Heart left ventricle (tissue), 16 donors: ENCODE results near the gene CASZ1. TPM values are rescaled to one million over a fixed set of nuclear protein-coding genes. Genes with fewer than 3 reads are reported as not detected.

Experiments
- ATAC-seq, 4 donors: fragments of 200-7000 bp; cut with Tn5 transposase; one replicate each; pipeline ENCODE4 v1.9.1; 2020 to 2022; ENCODE audit warnings: moderate library complexity in 4 of 4, mild to moderate bottlenecking in 3 of 4, moderate number of reproducible peaks in 1 of 4
- DNase-seq, 5 donors: peaks; one replicate each; pipeline ENCODE4 v3.0.0-alpha.2; 2020
- H3K27ac ChIP-seq, 12 donors: fragments of 200-600 bp; sonication (generic) in 4 of 12; one replicate each; pipeline versions ENCODE4 v1.5.0 to v1.8.0; 2016 to 2022; ENCODE audit warnings: mild to moderate bottlenecking in 2 of 12
- H3K27me3 ChIP-seq, 9 donors: fragments of 200-600 bp; sonication (generic) in 2 of 9; one replicate each; pipeline versions ENCODE4 v1.5.1 to v1.8.0; 2016 to 2022; ENCODE audit warnings: mild to moderate bottlenecking in 3 of 9
- H3K36me3 ChIP-seq, 9 donors: fragments of 200-600 bp; sonication (generic) in 2 of 9; one replicate each; pipeline versions ENCODE4 v1.5.0 to v1.8.0; 2018 to 2022; ENCODE audit warnings: mild to moderate bottlenecking in 2 of 9
- H3K4me1 ChIP-seq, 12 donors: fragments of 200-600 bp; sonication (generic) in 4 of 12; one replicate each; pipeline versions ENCODE4 v1.5.0 to v1.8.0; 2016 to 2022; ENCODE audit warnings: mild to moderate bottlenecking in 3 of 12
- H3K4me3 ChIP-seq, 12 donors: fragments of 200-600 bp; sonication (generic) in 4 of 12; one replicate each; pipeline versions ENCODE4 v1.5.0 to v1.8.0; 2017 to 2022; ENCODE audit warnings: mild to moderate bottlenecking in 9 of 12, moderate library complexity in 4 of 12
- H3K9me3 ChIP-seq, 12 donors: fragments of 200-600 bp; sonication (generic) in 4 of 12; one replicate each; pipeline versions ENCODE4 v1.5.0 to v1.8.0; 2016 to 2022; ENCODE audit warnings: mild to moderate bottlenecking in 1 of 12
- CTCF ChIP-seq, 12 donors: fragments of 200-600 bp; sonication (generic) in 4 of 12; IDR thresholded peaks; one replicate each; pipeline versions ENCODE4 v1.5.0 to v1.8.0; 2018 to 2022; ENCODE audit warnings: antibody characterized with exemption in 12 of 12, mild to moderate bottlenecking in 5 of 12
- POLR2A ChIP-seq, 2 donors: fragments of 450-650 bp; IDR thresholded peaks; one replicate each; pipeline ENCODE4 v1.6.1; 2017; ENCODE audit warnings: antibody characterized with exemption in 2 of 2, mild to moderate bottlenecking in 2 of 2, moderate library complexity in 2 of 2
- WGBS, 4 donors: extraction: QIAGEN DNeasy Blood & Tissue Kit in 2 of 4; methylation state at CpG; one replicate each; pipeline versions ENCODE4 v1.1.5 to v1.1.7; 2013 to 2018; 5-methylcytosine and 5-hydroxymethylcytosine counted together
- intact Hi-C, 10 donors: fragments of 100-400 bp; cut with DNase I; formaldehyde crosslinking; loops; one replicate each; pipeline versions ENCODE4 v1.11.1 to v1.14.2; 2022
- polyA plus RNA-seq, 2 donors: library from polyadenylated mRNA; stranded (reverse); fragments of 200-250 nt; gene quantifications; one replicate each; pipeline ENCODE4 v1.2.3, GENCODE V29; 2013
- total RNA-seq, 9 donors: library from RNA; depleted of rRNA in 2 of 9; stranded (reverse); fragments of >200 nt in 2 of 9; fragmentation: NEBNext Ultra II Directional in 3 of 9; extraction: Animal tissue kit (Norgen Biotek cat#: 25700) in 3 of 9; gene quantifications; one replicate each; pipeline versions ENCODE4 v1.1.0 to v1.2.4, GENCODE V29; 2016 to 2023
- donor health status: ischemic (EF 13 %, LVEDD 7.1; RV severe dilation, severe dysfunction).
- donor health status: healthy with polysubstance abuse.
- donor health status: DM: no; HTN: yes; CAD: no.
- donor health status: DM: no; HTN: no; CAD: no.
- donor health status: ischemic (EF 25% LVEDD 6.9; RV normal size, moderate dysfunction).
- donor health status: ischemic (EF 25% LVEDD 5.7; RV mildly dilated, moderate dysfunction).
- donor health status: healthy.
- donor health status: DM: yes; HTN: yes; CAD: no.
- donor health status: ischemic (EF 35%, LVEDD 5.7; RV mildly dilated, moderate dysfunction).
- donor health status: nonischemic (EF 11% LVEDD 7.7; RV severe dilation, severe dysfunction).
- donor health status: DM: yes; HTN: yes; CAD: no.
- donor health status: PGD.
- donor health status: ischemic (EF 29% LVEDD 5.4; RV normal size, mild dysfunction).
- donor health status: nonischemic (EF 23%, LVEDD 6.1; RV moderate dilation, normal function).

Gene CASZ1
- total and polyA plus RNA-seq, 11 donors = 28.8 to 84.9 (median 55.0) TPM

GRCh38 chr1:10606064-10606463 is 190.4 kb downstream of the CASZ1 start:
- Histone ChIP-seq H3K27ac (no peak overlapping the region), H3K36me3 (peaks cover 0 to 5% (median 0%) of the 10 kb centered on the region in 9 donors), H3K4me3 (no peak overlapping the region), H3K4me1 (peaks cover 0 to 7% (median under 1%) of the 10 kb centered on the region in 12 donors), H3K9me3 (no peaks in the 10 kb centered on the region), H3K27me3 (no peaks in the 10 kb centered on the region)
- no peak for DNase-seq
- TF ChIP-seq CTCF (IDR thresholded peaks at IDR 0.05) (no peak), POLR2A (IDR thresholded peaks at IDR 0.05) (no peak)
- ATAC-seq = no peak
- intact Hi-C loops = no loop called here
- WGBS, 4 donors = 89 to 94% (median 93%) methylated on average over 7 of the region's 7 CpGs

- Histone ChIP-seq H3K4me1 (no peaks in the 10 kb centered on the region), H3K27ac (no peak overlapping the region), H3K27me3 (no peaks in the 10 kb centered on the region), H3K4me3 (no peak overlapping the region), H3K9me3 (no peaks in the 10 kb centered on the region), H3K36me3 (peaks cover 0 to 16% (median 4%) of the 10 kb centered on the region in 9 donors)
- WGBS, 4 donors = 88 to 98% (median 98%) methylated on average over 7 of the region's 7 CpGs
- intact Hi-C loops = no loop called here
- peak in 1 of 4 donors; percentile 15 for ATAC-seq
- DNase-seq = no peak
- TF ChIP-seq CTCF (IDR thresholded peaks at IDR 0.05) (no peak), POLR2A (IDR thresholded peaks at IDR 0.05) (no peak)
Measured at GRCh38 chr1:10604966-10605365, 191.5 kb downstream of the CASZ1 start.

- intact Hi-C loops = no loop called here
- TF ChIP-seq CTCF (IDR thresholded peaks at IDR 0.05) (no peak), POLR2A (IDR thresholded peaks at IDR 0.05) (no peak)
- ATAC-seq (no peak), DNase-seq (no peak)
- Histone ChIP-seq H3K9me3 (no peaks in the 10 kb centered on the region), H3K36me3 (peaks cover 0 to 18% (median 11%) of the 10 kb centered on the region in 9 donors), H3K4me1 (no peaks in the 10 kb centered on the region), H3K4me3 (no peak overlapping the region), H3K27ac (no peak overlapping the region), H3K27me3 (no peaks in the 10 kb centered on the region)
- WGBS, 4 donors = 82 to 94% (median 85%) methylated on average over 3 of the region's 3 CpGs
Measured at GRCh38 chr1:10602936-10603335, 193.5 kb downstream of the CASZ1 start.

GRCh38 chr1:10601342-10602070 is 194.9 kb downstream of the CASZ1 start:
- ATAC-seq (no peak), DNase-seq (no peak)
- H3K4me1 ChIP-seq = peaks cover 0 to 3% (median 0%) of the 10 kb centered on the region in 12 donors
- no peak for TF ChIP-seq CTCF (IDR thresholded peaks at IDR 0.05)
- TF ChIP-seq POLR2A (IDR thresholded peaks at IDR 0.05) = no peak
- H3K27me3 ChIP-seq = no peaks in the 10 kb centered on the region
- WGBS, 4 donors = 90 to 95% (median 92%) methylated on average over 6 of the region's 6 CpGs
- H3K4me3 ChIP-seq = no peak overlapping the region
- H3K36me3 ChIP-seq = peaks cover 0 to 18% (median 11%) of the 10 kb centered on the region in 9 donors
- no peaks in the 10 kb centered on the region for H3K9me3 ChIP-seq
- intact Hi-C loops = no loop called here
- H3K27ac ChIP-seq = no peak overlapping the region
